ENCODE measurements around the gene VWC2L.

The VWC2L gene

GRCh38 chr2:214579035-214579434, 168.2 kb downstream of the VWC2L start:
- DNase-seq (ENCODE audit: low read depth in 1 of 2, low spot score in 1 of 2), result no peak

DNA sequence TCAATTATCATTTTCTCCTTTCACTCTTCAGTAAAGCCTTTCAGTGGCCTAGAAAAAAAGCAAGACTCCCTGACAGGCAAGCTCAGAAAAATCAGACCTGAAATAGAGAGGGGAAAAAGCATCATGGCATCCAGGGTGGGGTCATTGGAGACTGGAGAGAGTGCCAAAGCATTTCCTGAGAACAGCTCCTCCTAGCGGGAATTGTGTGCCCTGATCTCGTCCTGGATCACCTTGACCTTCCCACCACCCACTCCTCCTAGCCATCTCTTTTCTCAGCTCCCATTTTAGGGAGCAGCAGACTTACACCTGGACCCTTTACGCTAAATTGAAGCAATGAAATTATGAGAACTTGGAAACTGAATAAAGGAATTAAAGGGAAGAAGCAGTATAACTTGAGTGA, 176.6 kb downstream of the VWC2L start:
- no peak for DNase-seq (ENCODE audit: low read depth in 1 of 2, low spot score in 1 of 2)

DNA sequence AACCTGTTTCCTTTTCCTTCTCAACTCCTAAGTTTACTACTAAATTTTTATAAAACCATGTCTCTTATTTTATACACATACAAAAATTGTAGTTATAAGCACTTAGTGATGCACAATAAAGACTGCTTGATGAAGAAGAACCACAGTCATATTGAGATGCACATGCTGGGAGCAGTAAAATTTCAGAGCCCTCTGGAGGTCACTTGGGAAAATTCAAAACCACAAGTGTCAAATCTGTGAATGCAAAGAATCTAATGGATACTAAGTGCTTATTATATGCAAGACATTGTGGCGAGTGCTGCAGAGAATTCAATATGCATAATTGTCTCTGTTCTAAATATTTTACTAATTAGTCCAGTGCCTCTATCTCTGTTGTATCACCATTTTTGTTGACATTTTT, 180.5 kb downstream of the VWC2L start:
- no peak for DNase-seq (ENCODE audit: low read depth in 1 of 2, low spot score in 1 of 2)

DNA sequence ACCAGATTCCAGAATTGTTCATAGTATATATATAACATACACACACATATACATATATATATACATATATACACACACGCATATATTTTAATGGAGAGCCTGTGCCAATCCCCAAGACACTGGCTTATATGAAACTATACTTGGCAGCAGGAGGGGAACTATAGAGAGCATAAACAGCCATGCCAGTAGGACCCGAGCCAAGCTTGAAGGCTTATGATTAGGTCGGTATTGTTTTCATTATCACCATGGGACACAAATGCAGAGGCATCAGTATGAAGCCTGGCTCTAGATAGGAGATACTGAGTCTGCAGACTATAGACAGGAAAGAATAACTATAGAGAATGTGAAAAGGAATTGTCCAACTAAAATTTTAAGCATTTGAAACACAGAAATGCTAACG, 181.2 kb downstream of the VWC2L start:
- DNase-seq (ENCODE audit: low read depth in 1 of 2, low spot score in 1 of 2), result no peak

DNA sequence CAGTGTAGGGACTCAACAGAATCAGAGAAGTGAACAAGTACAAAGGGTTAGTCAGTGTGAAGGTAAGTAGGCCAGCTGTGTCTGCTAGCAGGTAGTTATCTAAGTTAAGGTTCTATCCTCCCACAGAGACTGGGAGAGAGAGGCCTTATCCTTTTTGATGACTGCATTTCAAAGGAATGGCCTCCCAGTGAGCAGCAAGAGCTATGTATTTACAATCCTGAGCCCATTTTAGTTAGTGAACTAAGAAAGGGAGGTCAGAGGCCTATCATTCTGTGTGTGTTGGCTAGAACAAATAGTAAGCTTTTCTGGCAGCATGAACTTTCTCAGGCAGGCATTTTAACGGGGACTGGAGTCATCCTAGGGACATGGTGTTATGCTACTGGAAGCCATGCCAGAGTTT, 182.9 kb downstream of the VWC2L start:
- no peak for DNase-seq (ENCODE audit: low read depth in 1 of 2, low spot score in 1 of 2)

GRCh38 chr2:214601852-214602633, 191.2 kb downstream of the VWC2L start:
- no peak for DNase-seq (ENCODE audit: low read depth in 1 of 2, low spot score in 1 of 2)

DNA sequence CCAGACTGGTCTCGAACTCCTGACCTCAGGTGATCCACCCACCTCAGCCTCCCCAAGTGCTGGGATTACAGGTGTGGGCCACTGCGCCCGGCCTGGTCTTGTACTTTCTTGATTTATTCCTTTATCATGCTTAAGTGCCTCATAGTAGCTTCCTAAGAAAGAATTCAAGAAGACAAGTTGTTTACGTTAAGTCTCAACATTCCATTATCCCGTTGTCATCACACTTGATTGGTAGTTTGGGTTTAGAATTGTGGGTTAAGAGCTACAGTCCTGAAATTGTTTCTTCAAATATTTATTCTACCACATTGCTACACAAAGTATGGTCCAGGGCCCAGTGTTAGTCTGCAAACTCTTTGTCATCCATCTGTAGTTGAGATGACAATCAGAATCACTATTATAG, 194.0 kb downstream of the VWC2L start:
- DNase-seq (ENCODE audit: low read depth in 1 of 2, low spot score in 1 of 2), result no peak

DNA sequence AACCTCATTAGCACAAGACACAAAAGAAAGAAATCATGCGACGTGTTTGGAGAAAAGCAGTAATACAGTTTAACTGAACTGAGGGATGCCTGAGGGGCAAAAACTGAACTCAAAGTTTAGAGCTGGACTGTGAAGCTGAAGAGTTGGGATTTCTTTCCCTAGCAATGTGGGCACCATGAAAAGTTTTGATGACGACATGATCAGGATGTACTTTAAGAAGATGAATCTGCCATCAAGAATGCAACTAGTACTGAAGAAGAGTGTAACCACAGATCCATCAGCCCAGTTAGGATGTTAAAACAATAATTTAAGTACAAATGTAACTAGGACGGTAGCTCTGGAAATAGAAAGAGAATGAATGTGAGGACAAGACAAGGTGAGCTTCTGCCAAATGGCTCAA, 196.2 kb downstream of the VWC2L start:
- DNase-seq (ENCODE audit: low read depth in 1 of 2, low spot score in 1 of 2), result no peak

- no peak for DNase-seq (ENCODE audit: low read depth in 1 of 2, low spot score in 1 of 2)
These were observed 200.2 kb downstream of the VWC2L start for GRCh38 chr2:214611015-214611414.

- no peak for DNase-seq (ENCODE audit: low read depth in 1 of 2, low spot score in 1 of 2)
These were observed 213.4 kb downstream of the VWC2L start for GRCh38 chr2:214624166-214624760.

DNA sequence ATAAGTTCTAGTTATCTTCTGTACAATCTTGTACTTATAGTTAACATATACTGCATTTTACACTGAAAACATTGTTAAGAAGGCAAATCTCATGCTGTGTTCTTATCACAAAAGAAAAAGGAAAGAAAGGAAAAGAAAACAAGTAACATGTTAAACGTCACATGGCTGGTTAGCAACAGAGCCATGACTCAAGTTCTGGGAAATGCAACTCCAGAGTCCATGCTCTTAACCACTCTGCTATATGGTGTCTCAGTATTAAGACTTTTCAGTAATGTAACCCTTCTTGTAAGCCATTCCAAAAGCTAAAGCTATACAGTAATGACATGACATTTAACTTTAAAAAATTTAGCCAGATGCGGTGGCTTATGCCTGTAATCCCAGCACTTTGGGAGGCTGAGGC, 217.2 kb downstream of the VWC2L start:
- DNase-seq (ENCODE audit: low read depth in 1 of 2, low spot score in 1 of 2), result no peak

Measured in stimulated activated CD4-positive, alpha-beta T cell treated with anti-CD3 and anti-CD28 coated beads, Interleukin-15, amount 100 ng/mL, for 1 hour (primary cell).